Muscle of leg (tissue), 11 donors: ENCODE results near the gene ZFYVE19. TPM values are rescaled to one million over a fixed set of nuclear protein-coding genes. Genes with fewer than 3 reads are reported as not detected.

Experiments used
- DNase-seq: peaks from one replicate; pipeline ENCODE4 v3.0.0; 2013
- H3K27ac ChIP-seq: one replicate; pipeline ENCODE4 v1.5.1; 2013; ENCODE audit warnings: mild to moderate bottlenecking, low read length, control low read depth
- H3K27me3 ChIP-seq: one replicate; pipeline ENCODE4 v1.6.1; 2013; ENCODE audit warnings: low read length; ENCODE audit not compliant: control insufficient read depth, insufficient read depth
- H3K36me3 ChIP-seq: one replicate; pipeline ENCODE4 v1.6.1; 2013; ENCODE audit warnings: low read length; ENCODE audit not compliant: control insufficient read depth, insufficient read depth
- H3K4me1 ChIP-seq: one replicate; pipeline ENCODE4 v1.6.1; 2013; ENCODE audit warnings: low read length; ENCODE audit not compliant: control insufficient read depth, insufficient read depth
- H3K4me3 ChIP-seq: one replicate; pipeline ENCODE4 v1.5.1; 2013; ENCODE audit warnings: low read length, control low read depth
- H3K9me3 ChIP-seq: replicated peaks from 2 replicates; pipeline ENCODE4 v1.6.1; 2013; ENCODE audit warnings: low read depth, low read length; ENCODE audit not compliant: control insufficient read depth
- WGBS: methylation state at CpG from one replicate; pipeline ENCODE4 v1.1.5; 2013; ENCODE audit warnings: missing lambda C conversion rate; ENCODE audit not compliant: insufficient coverage; 5-methylcytosine and 5-hydroxymethylcytosine counted together
- polyA plus RNA-seq, 8 donors: library from polyadenylated mRNA; unstranded; fragments of 120-200 nt; gene quantifications; one replicate each; pipeline versions ENCODE4 v1.2.1 to v1.2.3, GENCODE V29; 2013; ENCODE audit warnings: inconsistent platforms in 1 of 8, low replicate concordance in 1 of 8; ENCODE audit not compliant: insufficient read length in 8 of 8, insufficient read depth in 1 of 8
- total RNA-seq: library from RNA; stranded (reverse); fragments of 120-200 nt; gene quantifications from one replicate; pipeline ENCODE4 v1.2.4, GENCODE V29; 2013

Gene ZFYVE19
- total and polyA plus RNA-seq, 9 donors = 15.1 to 24.9 (median 18.8) TPM

- Histone ChIP-seq H3K27me3 (no peaks in the 10 kb centered on the region), H3K36me3 (peaks cover 18% of the 10 kb centered on the region), H3K4me1 (peaks cover 2% of the 10 kb centered on the region), H3K9me3 (no peaks in the 10 kb centered on the region), H3K27ac (no peak overlapping the region), H3K4me3 (no peak overlapping the region)
- 80% methylated on average over 3 of the region's 3 CpGs for WGBS
- no peak for DNase-seq
Observed at GRCh38 chr15:40792394-40792793, 14.5 kb upstream of the ZFYVE19 start.

GRCh38 chr15:40793216-40793989 lies 13.5 kb upstream of the ZFYVE19 start:
- no peaks in the 10 kb centered on the region for H3K9me3 ChIP-seq

DNA sequence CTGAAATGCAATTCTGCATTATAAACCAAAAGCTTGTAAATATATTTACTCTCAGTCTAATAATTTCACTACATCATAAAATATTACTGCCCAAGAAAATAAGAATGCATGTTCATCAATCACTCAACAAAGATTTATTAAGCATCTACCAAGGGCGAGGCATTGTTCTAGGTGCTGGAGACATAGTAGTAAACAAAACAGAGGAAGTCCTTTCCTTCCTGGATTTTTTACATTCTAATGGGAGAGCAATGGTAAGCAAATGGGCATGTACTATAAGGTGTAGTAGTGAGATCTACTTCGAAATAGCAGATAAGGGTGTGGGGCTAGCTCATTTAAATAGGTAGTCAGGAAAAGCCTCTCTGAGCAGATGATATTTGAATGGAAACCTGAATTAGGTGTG lies 10.8 kb upstream of the ZFYVE19 start:
- Histone ChIP-seq H3K4me1 (no peaks in the 10 kb centered on the region), H3K27ac (no peak overlapping the region), H3K36me3 (peaks cover 14% of the 10 kb centered on the region), H3K4me3 (no peak overlapping the region), H3K9me3 (no peaks in the 10 kb centered on the region), H3K27me3 (no peaks in the 10 kb centered on the region)
- 75% methylated on average over 1 of the region's 2 CpGs for WGBS
- no peak for DNase-seq

More at GRCh38 chr15:40793216-40793989, 13.5 kb upstream of the ZFYVE19 start:
- Histone ChIP-seq H3K4me3 (no peak overlapping the region), H3K27me3 (no peaks in the 10 kb centered on the region), H3K27ac (no peak overlapping the region), H3K36me3 (peaks cover 18% of the 10 kb centered on the region), H3K4me1 (peaks cover 2% of the 10 kb centered on the region)
- no peak for DNase-seq
- WGBS = 94% methylated on average over 4 of the region's 9 CpGs

- WGBS = no CpG with 5 or more reads among the region's 5 CpGs
- no peak overlapping the region for H3K4me3 ChIP-seq
Observed at GRCh38 chr15:40796512-40796911, 10.4 kb upstream of the ZFYVE19 start.

GRCh38 chr15:40799523-40799922 lies 7.4 kb upstream of the ZFYVE19 start:
- H3K4me1 ChIP-seq = no peaks in the 10 kb centered on the region
- no peaks in the 10 kb centered on the region for H3K27me3 ChIP-seq
- H3K9me3 ChIP-seq = no peaks in the 10 kb centered on the region
- WGBS = no CpG with 5 or more reads among the region's 3 CpGs
- no peak overlapping the region for H3K4me3 ChIP-seq
- no peak overlapping the region for H3K27ac ChIP-seq
- no peak for DNase-seq
- peaks cover 4% of the 10 kb centered on the region for H3K36me3 ChIP-seq

More at GRCh38 chr15:40796512-40796911, 10.4 kb upstream of the ZFYVE19 start:
- Histone ChIP-seq H3K27me3 (no peaks in the 10 kb centered on the region), H3K9me3 (no peaks in the 10 kb centered on the region), H3K36me3 (peaks cover 13% of the 10 kb centered on the region), H3K27ac (no peak overlapping the region), H3K4me1 (no peaks in the 10 kb centered on the region)
- DNase-seq = no peak

- H3K27me3 ChIP-seq = no peaks in the 10 kb centered on the region
- peaks cover 8% of the 10 kb centered on the region for H3K4me1 ChIP-seq
- H3K27ac ChIP-seq = no peak overlapping the region
- no peak for DNase-seq
- no peaks in the 10 kb centered on the region for H3K9me3 ChIP-seq
- 100% methylated on average over 1 of the region's 2 CpGs for WGBS
- H3K36me3 ChIP-seq = peaks cover 4% of the 10 kb centered on the region
- H3K4me3 ChIP-seq = no peak overlapping the region
Observed at GRCh38 chr15:40803076-40803475, 3.8 kb upstream of the ZFYVE19 start.

GRCh38 chr15:40803688-40804087 lies 3.2 kb upstream of the ZFYVE19 start:
- Histone ChIP-seq H3K4me1 (peaks cover 11% of the 10 kb centered on the region), H3K27me3 (no peaks in the 10 kb centered on the region), H3K9me3 (no peaks in the 10 kb centered on the region), H3K27ac (no peak overlapping the region), H3K4me3 (no peak overlapping the region), H3K36me3 (peaks cover 4% of the 10 kb centered on the region)
- no peak for DNase-seq
- 86% methylated on average over 1 of the region's 1 CpG for WGBS

DNA sequence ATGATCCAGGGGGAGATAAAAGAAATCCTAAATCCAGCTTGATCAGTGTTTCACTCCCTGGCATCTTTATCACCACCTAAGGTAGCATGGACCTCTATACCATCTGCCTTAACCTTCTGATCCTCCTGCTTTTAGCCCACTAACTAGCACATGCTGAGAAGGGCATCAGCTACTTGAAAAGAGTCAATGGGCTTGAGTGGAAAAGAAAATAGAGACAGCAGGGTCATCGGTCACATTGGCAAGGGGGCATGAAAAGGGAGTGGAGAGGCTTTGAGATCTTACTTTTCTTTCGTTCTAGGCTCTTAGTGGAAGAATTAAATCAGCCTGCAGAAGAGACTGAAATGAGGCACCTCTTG lies 239 bp upstream of the ZFYVE19 start:
- peaks cover 11% of the 10 kb centered on the region for H3K4me1 ChIP-seq
- H3K27ac ChIP-seq = peak overlapping the region; percentile 97
- DNase-seq = no peak
- no peaks in the 10 kb centered on the region for H3K27me3 ChIP-seq
- H3K36me3 ChIP-seq = peaks cover 23% of the 10 kb centered on the region
- H3K9me3 ChIP-seq = no peaks in the 10 kb centered on the region
- peak overlapping the region; percentile 92 for H3K4me3 ChIP-seq
- 0% methylated on average over 2 of the region's 2 CpGs for WGBS

DNA sequence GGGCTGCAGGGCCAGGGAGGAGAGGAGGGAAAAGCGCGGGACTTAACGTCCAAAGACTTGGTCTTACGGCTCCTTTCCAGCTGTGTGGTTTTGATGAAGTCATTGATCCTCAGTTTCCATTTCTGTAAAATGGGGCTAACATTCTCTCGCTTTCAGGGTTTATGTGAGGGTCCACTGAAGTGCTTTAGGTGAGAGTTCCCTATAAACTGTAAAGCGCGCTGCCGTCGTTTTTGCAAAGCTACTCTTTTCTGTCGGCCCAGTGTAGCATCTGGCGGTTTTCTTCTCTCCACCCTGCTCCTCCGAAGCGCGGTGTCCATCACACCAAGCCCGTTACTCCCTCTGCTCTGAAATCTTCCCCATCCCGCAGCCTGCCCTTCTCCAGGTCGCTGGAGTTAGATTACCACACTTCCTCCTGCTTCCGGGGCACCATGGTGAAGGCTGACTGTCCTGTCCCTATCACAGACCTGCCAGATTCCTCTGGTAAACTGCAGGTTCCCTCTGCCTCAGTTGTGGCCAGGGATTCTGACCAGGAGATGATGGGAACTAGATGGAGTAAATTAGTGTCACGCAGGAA lies 1.1 kb downstream of the ZFYVE19 start:
- Histone ChIP-seq H3K27ac (peak overlapping the region; percentile 60), H3K27me3 (no peaks in the 10 kb centered on the region), H3K4me1 (peaks cover 11% of the 10 kb centered on the region), H3K36me3 (peaks cover 30% of the 10 kb centered on the region), H3K4me3 (peak overlapping the region; percentile 92), H3K9me3 (no peaks in the 10 kb centered on the region)
- no peak for DNase-seq
- WGBS = 33% methylated on average over 13 of the region's 19 CpGs

DNA sequence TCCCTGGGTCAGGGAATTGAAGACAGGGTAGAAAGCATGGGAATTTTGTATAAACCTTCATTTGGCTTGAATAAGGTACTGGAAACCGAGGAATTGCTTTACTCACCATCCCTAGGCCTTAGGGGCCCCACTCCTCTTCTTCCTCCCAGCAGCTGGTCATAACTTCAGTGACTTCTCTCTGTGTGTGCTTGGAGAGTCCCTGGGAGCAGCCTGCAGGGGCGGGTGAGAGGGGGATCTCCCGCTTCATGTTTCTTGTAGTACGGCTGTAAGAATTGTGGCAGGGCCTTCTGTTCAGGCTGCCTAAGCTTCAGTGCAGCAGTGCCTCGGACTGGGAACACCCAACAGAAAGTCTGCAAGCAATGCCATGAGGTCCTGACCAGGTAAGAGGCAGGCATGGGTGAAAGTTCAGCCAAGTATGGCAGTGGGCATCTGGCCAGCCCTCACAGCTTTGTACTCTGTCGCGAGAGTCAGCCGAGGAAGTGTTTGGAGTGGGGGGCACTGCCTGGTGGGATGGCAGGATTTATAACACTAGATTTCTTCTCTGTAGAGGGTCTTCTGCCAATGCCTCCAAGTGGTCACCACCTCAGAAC lies 2.1 kb downstream of the ZFYVE19 start:
- H3K36me3 ChIP-seq = peaks cover 35% of the 10 kb centered on the region
- H3K27me3 ChIP-seq = no peaks in the 10 kb centered on the region
- peaks cover 11% of the 10 kb centered on the region for H3K4me1 ChIP-seq
- no peak overlapping the region for H3K4me3 ChIP-seq
- WGBS = 53% methylated on average over 3 of the region's 8 CpGs
- H3K9me3 ChIP-seq = no peaks in the 10 kb centered on the region
- H3K27ac ChIP-seq = no peak overlapping the region
- DNase-seq = no peak
